Stimulated activated CD4-positive, alpha-beta T cell treated with anti-CD3 and anti-CD28 coated beads, Interleukin-1b, Interleukin-23, amount 100 ng/mL, for 48 hours (primary cell): ENCODE data around the gene LRRC39.

Experiments
- DNase-seq: peaks from one replicate; pipeline ENCODE4 v3.0.0-alpha.2; 2020

LRRC39 gene

GRCh38 chr1:100146958-100147357 lies 31.1 kb downstream of the LRRC39 start:
- no peak for DNase-seq

- DNase-seq, result no peak
These were observed 32.9 kb downstream of the LRRC39 start for GRCh38 chr1:100145116-100145515.

GRCh38 chr1:100142343-100142742 lies 35.7 kb downstream of the LRRC39 start:
- no peak for DNase-seq

- no peak for DNase-seq
These were observed 36.9 kb downstream of the LRRC39 start for GRCh38 chr1:100141192-100141591.

GRCh38 chr1:100137602-100138001 lies 40.5 kb downstream of the LRRC39 start:
- no peak for DNase-seq

- no peak for DNase-seq
These were observed 43.2 kb downstream of the LRRC39 start for GRCh38 chr1:100134872-100135271.

- peak; percentile 96 for DNase-seq
These were observed 45.2 kb downstream of the LRRC39 start, which contains the start of the genes SASS6 and TRMT13 for GRCh38 chr1:100132566-100133477. SASS6 (minus strand) TSS chr1:100132930; CDS start chr1:100132814, 116 bp downstream. TRMT13 (plus strand) TSS chr1:100133163; CDS start chr1:100133169, 6 bp downstream.

GRCh38 chr1:100131623-100132022 lies 46.4 kb downstream of the LRRC39 start:
- no peak for DNase-seq

GRCh38 chr1:100130552-100131077 lies 47.4 kb downstream of the LRRC39 start:
- no peak for DNase-seq

GRCh38 chr1:100127226-100127625 lies 50.8 kb downstream of the LRRC39 start:
- DNase-seq, result no peak

GRCh38 chr1:100122177-100122576 lies 55.9 kb downstream of the LRRC39 start:
- DNase-seq, result no peak

GRCh38 chr1:100115524-100115923 lies 62.5 kb downstream of the LRRC39 start:
- no peak for DNase-seq

GRCh38 chr1:100109554-100110066 lies 68.4 kb downstream of the LRRC39 start:
- no peak for DNase-seq

- no peak for DNase-seq
These were observed 70.4 kb downstream of the LRRC39 start for GRCh38 chr1:100107696-100108095.

GRCh38 chr1:100101564-100101963 lies 76.5 kb downstream of the LRRC39 start:
- DNase-seq, result no peak

- no peak for DNase-seq
These were observed 77.9 kb downstream of the LRRC39 start for GRCh38 chr1:100100202-100100601.
